Heart right ventricle (tissue), 16 donors: ENCODE measurements around the gene IL6R. TPM values are rescaled to one million over a fixed set of nuclear protein-coding genes. Genes with fewer than 3 reads are reported as not detected.

Source experiments
- ATAC-seq, 8 donors: fragments of 200-7000 bp; cut with Tn5 transposase; one replicate each; pipeline ENCODE4 v1.9.1; 2020; ENCODE audit warnings: mild to moderate bottlenecking in 8 of 8, moderate library complexity in 8 of 8, moderate number of reproducible peaks in 1 of 8
- DNase-seq, 2 donors: peaks; one replicate each; pipeline ENCODE4 v3.0.0-alpha.2; 2020
- H3K27ac ChIP-seq, 10 donors: fragments of 200-600 bp; sonication (generic) in 2 of 10; one replicate each; pipeline versions ENCODE4 v1.5.0 to v1.8.0; 2020 to 2022; ENCODE audit warnings: mild to moderate bottlenecking in 3 of 10
- H3K27me3 ChIP-seq, 7 donors: fragments of 200-600 bp; one replicate each; pipeline ENCODE4 v1.8.0; 2021 to 2022; ENCODE audit warnings: mild to moderate bottlenecking in 2 of 7
- H3K36me3 ChIP-seq, 9 donors: fragments of 200-600 bp; sonication (generic) in 1 of 9; one replicate each; pipeline versions ENCODE4 v1.5.0 to v1.8.0; 2020 to 2022; ENCODE audit warnings: mild to moderate bottlenecking in 2 of 9
- H3K4me1 ChIP-seq, 9 donors: fragments of 200-600 bp; sonication (generic) in 1 of 9; one replicate each; pipeline versions ENCODE4 v1.5.0 to v1.8.0; 2020 to 2022; ENCODE audit warnings: mild to moderate bottlenecking in 4 of 9
- H3K4me3 ChIP-seq, 10 donors: fragments of 200-600 bp; sonication (generic) in 2 of 10; one replicate each; pipeline versions ENCODE4 v1.5.0 to v1.8.0; 2020 to 2022; ENCODE audit warnings: mild to moderate bottlenecking in 7 of 10, moderate library complexity in 2 of 10
- H3K9me3 ChIP-seq, 11 donors: fragments of 200-600 bp in 10 of 11; sonication (generic) in 2 of 11; one replicate each; pipeline versions ENCODE4 v1.5.0 to v1.8.0; 2013 to 2022; ENCODE audit warnings: mild to moderate bottlenecking in 2 of 11, control low read depth in 1 of 11, moderate library complexity in 1 of 11
- CTCF ChIP-seq, 9 donors: fragments of 200-600 bp; sonication (generic) in 2 of 9; IDR thresholded peaks; one replicate each; pipeline versions ENCODE4 v1.5.0 to v1.8.0; 2021 to 2022; ENCODE audit warnings: antibody characterized with exemption in 9 of 9, mild to moderate bottlenecking in 5 of 9, moderate library complexity in 1 of 9
- WGBS, 2 donors: extraction: QIAGEN DNeasy Blood & Tissue Kit; methylation state at CpG; one replicate each; pipeline ENCODE4 v1.1.7; 2013; ENCODE audit warnings: inconsistent platforms in 1 of 2; 5-methylcytosine and 5-hydroxymethylcytosine counted together
- intact Hi-C, 10 donors: fragments of 100-400 bp; cut with DNase I; formaldehyde crosslinking; loops; one replicate each; pipeline versions ENCODE4 v1.11.1 to v1.14.2; 2022
- polyA plus RNA-seq, 2 donors: library from polyadenylated mRNA; stranded (reverse); fragments of 200-250 nt; gene quantifications; one replicate each; pipeline ENCODE4 v1.2.3, GENCODE V29; 2013
- total RNA-seq, 10 donors: library from RNA; stranded (reverse); fragmentation: NEBNext Ultra II Directional in 3 of 10; extraction: Animal tissue kit (Norgen Biotek cat#: 25700) in 3 of 10; gene quantifications; one replicate each; pipeline versions ENCODE4 v1.2.1 to v1.2.4, GENCODE V29; 2021 to 2023
- donor health status: Arrhythmogenic right ventricular cardiomyopathy.
- donor health status: ischemic (EF 13 %, LVEDD 7.1; RV severe dilation, severe dysfunction).
- donor health status: healthy with polysubstance abuse.
- donor health status: DM: no; HTN: yes; CAD: no.
- donor health status: DM: no; HTN: no; CAD: no.
- donor health status: ischemic (EF 25% LVEDD 6.9; RV normal size, moderate dysfunction).
- donor health status: ischemic (EF 25% LVEDD 5.7; RV mildly dilated, moderate dysfunction).
- donor health status: healthy.
- donor health status: DM: yes; HTN: yes; CAD: no.
- donor health status: Ischemic cardiomyopathy.
- donor health status: ischemic (EF 35%, LVEDD 5.7; RV mildly dilated, moderate dysfunction).
- donor health status: nonischemic (EF 11% LVEDD 7.7; RV severe dilation, severe dysfunction).
- donor health status: DM: yes; HTN: yes; CAD: no.
- donor health status: PGD.
- donor health status: ischemic (EF 29% LVEDD 5.4; RV normal size, mild dysfunction).
- donor health status: nonischemic (EF 23%, LVEDD 6.1; RV moderate dilation, normal function).

Gene IL6R
- total and polyA plus RNA-seq, 12 donors, result 2.9 to 16.2 (median 9.3) TPM

- intact Hi-C loops, result no loop called here
- Histone ChIP-seq H3K36me3 (peaks cover 0 to 16% (median 0%) of the 10 kb centered on the region in 9 donors), H3K27ac (peak overlapping the region in 9 of 10 donors; percentile 84 to 95 (median 89)), H3K9me3 (peaks cover 0 to 13% (median 0%) of the 10 kb centered on the region in 11 donors), H3K4me1 (peaks cover 0 to 29% (median 14%) of the 10 kb centered on the region in 9 donors), H3K27me3 (peaks cover 0 to 64% (median 27%) of the 10 kb centered on the region in 7 donors), H3K4me3 (peak overlapping the region; percentile 48 to 79 (median 67))
- ATAC-seq (peak in 7 of 8 donors; percentile 14 to 62 (median 29)), DNase-seq (peak in 1 of 2 donors; percentile 30)
- 14 to 16% methylated on average over 43 of the region's 43 CpGs for WGBS, 2 donors
- no peak for TF ChIP-seq CTCF (IDR thresholded peaks at IDR 0.05)
These were observed 97.6 kb downstream of the IL6R start for GRCh38 chr1:154502744-154503115.

- no peak for DNase-seq
- H3K9me3 ChIP-seq, result peaks cover 0 to 13% (median 0%) of the 10 kb centered on the region in 11 donors
- intact Hi-C loops, result no loop called here
- no peak overlapping the region for H3K4me3 ChIP-seq
- H3K27ac ChIP-seq, result no peak overlapping the region
- no peak for ATAC-seq
- 77 to 81% methylated on average over 5 of the region's 5 CpGs for WGBS, 2 donors
- H3K4me1 ChIP-seq, result peaks cover 0 to 17% (median 13%) of the 10 kb centered on the region in 9 donors
- H3K36me3 ChIP-seq, result peaks cover 0 to 5% (median 0%) of the 10 kb centered on the region in 9 donors
- no peak for TF ChIP-seq CTCF (IDR thresholded peaks at IDR 0.05)
- H3K27me3 ChIP-seq, result peaks cover 0 to 64% (median 27%) of the 10 kb centered on the region in 7 donors
These were observed 98.8 kb downstream of the IL6R start for GRCh38 chr1:154503898-154504297.

- intact Hi-C loops, result no loop called here
- TF ChIP-seq CTCF (IDR thresholded peaks at IDR 0.05), result no peak
- H3K4me1 ChIP-seq, result no peaks in the 10 kb centered on the region
- no peaks in the 10 kb centered on the region for H3K9me3 ChIP-seq
- ATAC-seq, result no peak
- no peak for DNase-seq
- 88 to 91% methylated on average over 3 of the region's 3 CpGs for WGBS, 2 donors
- peaks cover 0 to 18% (median 0%) of the 10 kb centered on the region in 9 donors for H3K36me3 ChIP-seq
- peaks cover 0 to 1% (median 0%) of the 10 kb centered on the region in 7 donors for H3K27me3 ChIP-seq
- no peak overlapping the region for H3K4me3 ChIP-seq
- H3K27ac ChIP-seq, result no peak overlapping the region
These were observed 107.6 kb downstream of the IL6R start for GRCh38 chr1:154512760-154513159.

DNA sequence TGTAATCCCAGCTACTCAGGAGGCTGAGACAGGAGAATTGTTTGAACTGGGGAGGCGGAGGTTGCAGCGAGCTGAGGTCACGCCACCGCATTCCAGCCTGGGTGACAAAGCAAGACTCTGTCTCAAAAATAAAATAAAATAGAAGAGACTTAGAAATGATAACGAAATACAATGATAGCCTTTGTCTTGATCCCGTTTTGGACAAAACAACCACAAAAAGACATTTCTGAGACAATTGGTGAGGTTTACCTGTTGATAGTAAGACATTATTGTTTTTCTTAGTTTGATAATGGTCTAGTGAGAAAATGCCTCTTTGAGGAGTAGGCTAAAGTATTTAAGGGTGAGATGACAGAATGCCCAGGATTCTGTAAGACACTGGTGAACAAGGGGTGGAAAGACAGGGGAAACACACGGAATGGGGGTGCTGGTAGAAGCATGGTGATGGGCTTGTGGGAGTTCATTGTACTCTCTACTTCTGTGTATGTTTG is 109.0 kb downstream of the IL6R start:
- Histone ChIP-seq H3K9me3 (no peaks in the 10 kb centered on the region), H3K4me3 (no peak overlapping the region), H3K27ac (no peak overlapping the region), H3K27me3 (no peaks in the 10 kb centered on the region), H3K36me3 (peaks cover 0 to 18% (median 0%) of the 10 kb centered on the region in 9 donors), H3K4me1 (peaks cover 0 to under 1% (median 0%) of the 10 kb centered on the region in 9 donors)
- ATAC-seq (no peak), DNase-seq (no peak)
- WGBS, 2 donors, result 89% methylated on average over 7 of the region's 7 CpGs
- no peak for TF ChIP-seq CTCF (IDR thresholded peaks at IDR 0.05)
- intact Hi-C loops, result no loop called here
